COR-L47 (cell line): ENCODE results near the gene FOXP1.

Source experiments
- DNase-seq: peaks from one replicate; lab custom pipeline; 2025; lab: John Stamatoyannopoulos, UW

Gene FOXP1

DNA sequence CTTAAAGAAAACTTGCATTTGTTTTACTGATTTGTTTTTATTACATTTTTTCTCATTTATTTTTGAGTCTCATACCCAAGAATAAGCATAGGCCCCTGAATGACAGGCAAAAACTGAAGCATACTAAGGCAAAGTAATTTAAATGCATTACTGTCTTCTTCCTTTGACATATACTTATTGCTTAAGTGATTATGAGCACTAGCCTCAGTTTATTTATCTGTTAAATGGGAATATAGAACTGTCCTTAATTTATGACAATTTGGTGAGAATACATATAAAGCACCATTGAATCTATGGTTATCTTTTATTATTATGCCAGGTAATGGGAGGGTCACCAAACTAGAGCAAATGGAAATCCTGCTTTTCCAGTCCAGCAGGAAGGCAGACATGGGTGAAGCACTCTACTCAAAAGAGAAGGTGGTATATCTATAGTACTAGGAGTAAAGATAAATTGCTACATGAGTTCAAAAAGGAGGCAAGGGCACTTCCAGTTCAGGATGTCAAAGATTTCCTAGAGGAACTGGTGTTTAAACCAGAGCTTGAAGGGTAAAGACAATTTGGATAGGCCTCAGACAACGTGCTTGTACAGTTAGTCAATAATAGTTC, 435.0 kb downstream of the FOXP1 start:
- DNase-seq = no peak

GRCh38 chr3:71146673-71147072, 436.9 kb downstream of the FOXP1 start:
- no peak for DNase-seq

DNA sequence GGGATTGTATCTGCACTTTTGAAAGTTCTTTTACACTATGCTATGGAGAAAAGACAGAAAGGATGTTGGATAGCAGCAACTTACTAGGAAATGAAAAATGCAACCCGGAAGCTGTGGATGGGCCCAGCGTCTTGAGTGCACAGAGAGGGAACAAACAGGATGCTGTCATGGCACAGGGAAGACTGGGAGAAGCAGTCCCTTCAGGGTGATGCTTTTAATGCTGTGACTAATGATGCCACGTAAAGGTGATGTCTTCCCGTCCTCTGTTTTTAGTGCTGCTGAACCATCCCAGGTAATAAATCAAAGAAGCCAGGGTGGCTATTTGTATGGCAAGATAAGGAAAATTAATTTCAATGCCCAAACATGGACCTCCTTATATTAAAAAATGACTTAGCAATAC, 437.6 kb downstream of the FOXP1 start:
- no peak for DNase-seq

DNA sequence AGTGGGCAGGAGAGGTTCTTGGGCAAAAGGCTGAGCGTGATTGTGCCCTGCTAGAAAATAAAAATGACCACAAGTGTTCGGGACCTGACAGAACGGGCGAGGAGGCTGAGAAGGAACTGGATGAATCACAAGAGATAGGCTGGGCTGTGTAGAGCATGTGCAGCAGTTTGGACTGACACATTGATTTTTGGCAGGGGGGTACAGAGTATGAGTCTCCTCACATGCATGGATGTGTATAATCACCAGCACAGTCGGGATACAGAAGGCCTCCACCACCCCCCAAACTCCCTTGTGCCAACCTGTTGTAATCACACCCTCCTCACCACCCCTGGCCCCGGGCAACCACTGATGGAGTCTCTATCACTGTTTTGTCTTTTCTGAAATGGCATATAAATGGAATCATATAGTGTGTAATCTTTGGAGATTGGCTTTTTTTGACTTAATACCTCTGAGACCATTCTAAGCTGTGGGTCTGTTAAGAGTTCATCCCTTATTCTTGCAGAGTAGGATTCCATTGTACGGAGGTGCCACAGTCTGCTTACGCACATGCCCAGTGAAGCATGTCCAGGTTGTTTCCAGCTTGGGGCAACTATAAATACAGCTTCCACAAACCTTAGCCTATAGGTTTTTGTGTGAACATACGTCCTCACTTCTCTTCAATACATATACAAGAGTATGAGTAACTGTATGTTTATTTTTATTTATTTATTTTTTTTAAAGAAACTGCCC, 438.8 kb downstream of the FOXP1 start:
- no peak for DNase-seq

DNA sequence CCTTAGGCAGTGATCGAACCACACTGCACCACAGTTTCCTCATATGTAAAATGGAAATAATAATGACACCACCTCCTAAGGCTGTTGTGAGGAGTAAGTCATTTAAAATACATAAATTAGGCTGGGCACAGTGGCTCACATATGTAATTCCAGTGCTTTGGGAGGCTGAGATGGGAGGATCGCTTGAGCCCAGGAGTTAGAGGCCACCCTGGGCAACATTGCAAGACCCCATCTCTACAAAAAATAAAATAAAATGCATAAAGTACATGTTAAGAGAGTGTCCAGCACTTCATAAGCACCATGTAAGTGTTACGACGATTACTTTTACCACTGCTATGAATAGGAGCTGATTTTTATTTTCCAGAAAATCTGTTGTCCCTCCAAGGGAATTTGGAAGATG, 440.0 kb downstream of the FOXP1 start:
- no peak for DNase-seq

- DNase-seq = no peak
Measured at GRCh38 chr3:71142441-71143161, 440.9 kb downstream of the FOXP1 start.

DNA sequence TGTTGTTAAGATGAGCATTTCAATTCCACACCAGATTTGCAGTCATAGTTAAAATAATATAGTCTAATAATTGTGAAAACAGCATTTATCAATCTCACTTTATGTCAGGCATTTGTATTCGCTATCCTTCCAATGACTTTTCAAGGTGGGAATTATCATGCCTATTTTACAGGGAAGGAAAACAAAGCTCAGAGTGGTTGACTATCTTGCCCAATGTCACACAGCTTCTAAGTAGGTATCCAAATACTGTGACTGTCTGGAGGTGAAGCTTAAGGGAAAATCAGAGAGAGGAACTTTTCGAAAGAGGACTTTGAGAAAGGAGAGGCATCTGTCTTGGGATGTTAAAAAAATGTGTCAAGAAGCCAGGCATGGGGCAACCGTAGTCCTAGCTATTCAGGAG, 443.1 kb downstream of the FOXP1 start:
- no peak for DNase-seq

GRCh38 chr3:71139496-71139895, 444.0 kb downstream of the FOXP1 start:
- DNase-seq = no peak

DNA sequence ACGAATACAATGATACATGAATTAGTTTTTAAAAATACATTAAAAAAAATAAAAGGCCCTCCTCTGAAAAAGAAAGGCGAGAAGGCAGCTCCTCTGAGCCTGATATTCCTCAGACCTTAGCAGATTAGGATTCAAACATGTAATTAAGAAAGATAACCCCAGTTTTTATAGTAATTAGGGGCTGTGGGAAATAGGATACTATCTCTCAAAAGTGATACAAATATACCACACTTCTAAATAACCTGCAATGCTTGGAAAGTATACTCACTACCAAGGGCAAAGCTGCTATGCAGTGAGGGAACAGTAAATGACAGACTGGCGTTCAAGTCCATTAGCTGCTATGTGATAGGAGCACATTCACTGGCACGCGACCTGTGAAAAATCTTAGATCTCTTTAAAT, 445.1 kb downstream of the FOXP1 start:
- DNase-seq = no peak

DNA sequence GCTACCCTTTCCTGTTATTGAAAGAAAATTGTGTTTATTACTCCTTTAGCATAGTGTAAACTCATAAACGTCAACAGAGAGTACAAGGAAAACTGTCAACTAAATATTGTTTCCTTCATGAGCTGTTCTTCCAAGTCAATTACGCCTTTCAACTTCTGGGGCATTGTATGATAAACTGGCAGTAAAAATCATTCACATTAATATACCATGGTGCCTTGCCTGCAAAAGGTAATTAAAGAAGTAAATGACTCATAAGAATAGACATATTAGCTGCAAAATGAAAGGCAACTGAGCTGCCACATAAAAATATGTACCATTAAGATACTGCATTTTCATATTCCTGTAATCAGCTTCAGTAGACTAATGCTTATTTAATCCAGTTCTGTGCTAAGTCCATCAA, 447.3 kb downstream of the FOXP1 start:
- no peak for DNase-seq

DNA sequence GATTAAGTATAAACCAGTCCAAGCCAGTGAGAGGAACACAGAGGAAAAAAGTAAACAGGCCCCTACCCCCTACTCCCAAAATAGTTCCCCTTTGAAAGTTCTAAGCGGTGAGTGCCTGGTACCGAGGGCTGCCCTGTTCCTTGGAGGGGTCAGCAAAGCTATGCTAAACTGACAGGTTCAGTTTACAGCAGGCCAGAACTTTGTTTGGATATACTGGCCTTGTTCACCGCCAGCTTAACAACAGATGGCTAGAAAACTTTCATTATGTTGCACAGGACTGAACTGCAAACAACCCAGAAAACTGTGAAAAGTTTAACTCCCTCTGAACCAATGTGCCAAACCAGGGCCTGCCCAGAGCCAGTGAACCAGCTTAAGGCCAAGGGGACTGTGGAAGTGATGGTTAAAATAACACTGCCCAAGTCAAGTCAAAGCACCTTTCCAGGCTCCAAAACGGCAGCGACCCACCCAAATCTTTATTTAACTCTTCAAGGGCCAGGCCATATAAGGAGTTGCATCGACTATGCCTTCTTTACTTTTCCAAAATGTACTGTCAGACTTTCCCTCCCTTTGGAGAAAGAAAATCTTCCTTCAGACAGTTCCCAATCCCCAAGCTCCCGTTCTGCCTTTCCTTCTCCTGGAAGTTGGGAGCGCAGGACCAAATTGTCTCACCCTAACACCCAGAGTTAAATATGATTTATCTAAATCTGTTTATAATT, 448.0 kb downstream of the FOXP1 start:
- DNase-seq = no peak

DNA sequence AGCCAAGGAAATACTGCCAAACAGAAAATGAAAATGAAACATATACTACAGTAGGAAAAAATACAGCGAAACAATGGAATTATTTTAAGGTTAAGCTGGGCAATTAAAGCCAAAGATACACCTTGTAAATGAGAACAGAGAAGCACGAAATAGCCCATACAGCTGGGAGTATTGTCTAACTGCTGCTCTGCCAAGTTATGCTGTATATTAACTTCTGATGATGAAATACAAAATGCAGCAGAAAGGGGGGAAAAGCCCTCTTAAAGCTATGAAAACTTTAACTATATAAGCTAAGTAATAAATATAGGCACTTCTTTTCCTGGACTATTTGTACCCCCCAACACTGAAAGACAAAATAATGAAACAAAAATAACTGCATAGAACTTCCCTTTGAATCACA, 449.0 kb downstream of the FOXP1 start:
- no peak for DNase-seq

DNA sequence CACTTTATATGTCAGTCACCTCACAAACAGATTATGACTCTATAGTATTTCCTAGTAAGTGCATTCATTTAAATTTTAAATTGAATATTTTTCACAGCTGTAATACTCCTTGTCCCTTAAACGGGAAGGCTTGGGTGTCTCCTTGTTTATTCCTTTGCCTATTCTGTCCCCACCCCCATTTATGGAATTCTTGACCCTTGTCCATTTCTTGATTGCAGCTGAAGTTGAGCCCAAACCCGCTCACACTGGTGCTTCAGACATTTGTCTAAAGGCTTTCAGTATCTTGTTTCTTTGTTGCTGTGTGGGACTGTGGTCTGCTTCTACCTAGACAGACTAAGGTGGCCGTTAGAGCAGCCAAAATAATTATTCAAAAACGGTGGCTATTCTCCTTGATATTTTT, 449.7 kb downstream of the FOXP1 start:
- no peak for DNase-seq

- peak; percentile 68 for DNase-seq
Measured at GRCh38 chr3:71132995-71133730, 450.4 kb downstream of the FOXP1 start.

- no peak for DNase-seq
Measured at GRCh38 chr3:71131375-71132314, 451.9 kb downstream of the FOXP1 start.

- peak; percentile 33 for DNase-seq
Measured at GRCh38 chr3:71130471-71131374, 452.8 kb downstream of the FOXP1 start.

DNA sequence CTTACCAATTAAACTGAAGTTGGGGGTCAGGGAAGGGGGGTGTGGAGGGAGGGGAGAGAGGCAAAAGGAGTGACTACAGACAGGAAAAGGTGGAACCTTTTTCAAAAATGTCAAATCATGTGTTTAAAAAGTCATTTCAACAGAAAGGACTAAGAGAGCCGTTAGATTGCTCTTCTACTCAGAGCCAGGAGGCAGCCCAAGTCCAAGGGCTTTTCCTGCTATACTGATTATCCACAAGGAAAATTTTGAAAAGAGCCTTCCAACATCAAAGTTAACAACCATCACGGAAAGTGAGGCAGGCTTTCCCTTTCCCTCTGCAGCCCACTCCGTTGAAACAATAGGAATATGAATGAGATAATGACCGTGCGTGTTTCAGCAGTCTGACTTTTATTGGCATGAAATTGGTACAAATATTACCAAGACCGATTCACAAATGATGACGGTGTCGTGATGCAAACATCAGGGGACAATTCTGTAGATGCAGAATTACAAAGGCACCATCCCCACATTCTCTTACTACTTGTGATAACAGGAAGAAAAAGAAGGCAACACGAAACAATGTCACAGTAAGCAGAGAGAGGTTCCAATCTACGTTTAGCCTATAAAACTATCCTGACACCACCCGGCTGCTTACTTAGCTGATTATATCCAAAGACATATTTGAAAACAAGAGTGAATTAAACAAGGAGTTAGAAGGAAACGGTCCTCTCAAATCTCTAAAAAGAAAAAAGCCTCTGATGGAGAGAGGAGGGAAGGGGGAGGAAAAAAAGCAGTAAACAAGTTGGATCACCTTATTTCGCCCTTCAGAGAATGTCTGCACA, 453.7 kb downstream of the FOXP1 start:
- no peak for DNase-seq

DNA sequence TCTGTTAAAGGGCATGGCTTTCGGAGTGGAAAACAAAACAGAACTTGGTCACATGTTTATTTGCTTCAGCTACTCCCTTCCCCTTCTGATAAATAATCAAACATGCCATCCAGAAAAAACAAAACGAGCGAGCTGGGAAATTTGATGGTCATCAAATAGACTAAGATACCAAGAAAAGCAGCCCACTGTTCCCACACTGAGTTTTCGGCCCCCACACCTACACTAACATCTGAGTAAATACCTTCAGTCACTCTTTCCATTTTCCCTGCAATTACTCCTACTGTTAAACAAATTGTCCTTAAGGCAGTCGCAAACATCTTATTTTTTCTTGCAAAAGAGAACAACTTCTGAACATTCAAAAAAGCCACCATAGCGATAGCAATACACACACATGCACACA, 454.6 kb downstream of the FOXP1 start:
- DNase-seq = no peak

DNA sequence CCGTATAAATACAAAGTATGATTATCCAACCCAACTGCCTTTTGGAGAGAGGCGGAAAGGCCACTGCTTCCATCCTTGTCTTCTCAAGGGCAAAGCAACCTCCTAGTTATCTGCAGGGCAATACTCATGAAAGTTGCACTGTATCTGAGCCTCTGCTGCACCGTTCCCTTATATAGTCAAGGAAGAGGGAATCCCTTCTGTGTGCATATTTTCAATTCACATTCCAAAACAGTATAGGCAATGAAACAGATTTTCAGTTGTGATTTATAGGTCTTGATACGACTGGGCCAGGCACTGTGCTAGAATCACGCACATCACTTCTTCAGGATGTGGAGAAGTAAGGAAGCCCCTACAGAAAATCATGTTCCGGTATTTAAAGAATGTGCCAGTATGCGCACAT, 455.7 kb downstream of the FOXP1 start:
- DNase-seq = no peak
